Body of pancreas (tissue), 4 donors: ENCODE results near the gene ANKRD55.

ENCODE experiments used
- POLR2A ChIP-seq, 3 donors: fragments of 450-650 bp; IDR thresholded peaks; one replicate each; pipeline ENCODE4 v1.6.1; 2016; ENCODE audit warnings: antibody characterized with exemption in 3 of 3, mild to moderate bottlenecking in 2 of 3
- TF ChIP-seq, protein P1 (sequence below), 7 experiments: fragments of 450-650 bp in 4 of 7; fragments of 200-600 bp in 3 of 7; sonication (generic) in 3 of 7; IDR thresholded peaks; one replicate each; pipeline ENCODE4 v1.5.1; 2016 to 2019; ENCODE audit warnings: antibody characterized with exemption in 7 of 7

DNA sequence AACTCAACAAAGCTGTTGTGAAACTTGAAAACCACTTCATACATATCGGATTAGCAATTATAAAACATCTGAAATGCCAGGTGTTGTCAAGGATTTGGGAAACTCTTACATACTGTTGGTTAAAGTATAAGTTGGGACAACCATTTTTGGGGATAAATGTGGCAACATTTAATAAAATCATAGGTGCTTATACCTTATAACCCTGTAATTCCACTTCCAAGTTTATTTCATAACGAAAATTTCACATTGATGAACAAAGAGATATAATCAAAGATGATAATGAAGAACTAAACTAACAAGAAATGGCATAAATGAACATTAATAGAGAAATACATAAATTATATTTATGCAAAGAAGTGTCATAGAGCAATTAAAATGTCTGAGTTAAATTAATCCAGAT, 54.3 kb downstream of the ANKRD55 start:
- TF ChIP-seq, protein P1, sequence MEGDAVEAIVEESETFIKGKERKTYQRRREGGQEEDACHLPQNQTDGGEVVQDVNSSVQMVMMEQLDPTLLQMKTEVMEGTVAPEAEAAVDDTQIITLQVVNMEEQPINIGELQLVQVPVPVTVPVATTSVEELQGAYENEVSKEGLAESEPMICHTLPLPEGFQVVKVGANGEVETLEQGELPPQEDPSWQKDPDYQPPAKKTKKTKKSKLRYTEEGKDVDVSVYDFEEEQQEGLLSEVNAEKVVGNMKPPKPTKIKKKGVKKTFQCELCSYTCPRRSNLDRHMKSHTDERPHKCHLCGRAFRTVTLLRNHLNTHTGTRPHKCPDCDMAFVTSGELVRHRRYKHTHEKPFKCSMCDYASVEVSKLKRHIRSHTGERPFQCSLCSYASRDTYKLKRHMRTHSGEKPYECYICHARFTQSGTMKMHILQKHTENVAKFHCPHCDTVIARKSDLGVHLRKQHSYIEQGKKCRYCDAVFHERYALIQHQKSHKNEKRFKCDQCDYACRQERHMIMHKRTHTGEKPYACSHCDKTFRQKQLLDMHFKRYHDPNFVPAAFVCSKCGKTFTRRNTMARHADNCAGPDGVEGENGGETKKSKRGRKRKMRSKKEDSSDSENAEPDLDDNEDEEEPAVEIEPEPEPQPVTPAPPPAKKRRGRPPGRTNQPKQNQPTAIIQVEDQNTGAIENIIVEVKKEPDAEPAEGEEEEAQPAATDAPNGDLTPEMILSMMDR (IDR thresholded peaks at IDR 0.05): no peak
- no peak for TF ChIP-seq POLR2A (IDR thresholded peaks at IDR 0.05)
